GM12892 (cell line): ENCODE measurements around the gene RBMS3.
A peak's percentile ranks its signal among the peaks of the same experiment; 100 is the strongest.
"Not testable (repeated sequence)": the region's sequence is repeated elsewhere in the genome, so short reads cannot be mapped to it uniquely, and the experiment has no call there.

Experiments
- DNase-seq: peaks from one replicate; pipeline ENCODE4 v3.0.0; 2011; ENCODE audit not compliant: insufficient read length
- FAIRE-seq: peaks from 2 replicates; lab custom pipeline; 2011; peaks lifted over from hg19 to GRCh38; lab: Jason Lieb, UNC
- POLR2A ChIP-seq: IDR thresholded peaks from 2 replicates; pipeline ENCODE4 v1.6.1; 2011; ENCODE audit warnings: low read depth, low read length, control low read depth
- POLR2AphosphoS5 ChIP-seq: IDR thresholded peaks from 2 replicates; pipeline ENCODE4 v1.6.1; 2011; ENCODE audit warnings: low read depth, low read length, control low read depth
- TAF1 ChIP-seq: IDR thresholded peaks from 2 replicates; pipeline ENCODE4 v1.6.1; 2011; ENCODE audit warnings: low read depth, mild to moderate bottlenecking, control low read depth, low read length, borderline replicate concordance

The RBMS3 gene

DNA sequence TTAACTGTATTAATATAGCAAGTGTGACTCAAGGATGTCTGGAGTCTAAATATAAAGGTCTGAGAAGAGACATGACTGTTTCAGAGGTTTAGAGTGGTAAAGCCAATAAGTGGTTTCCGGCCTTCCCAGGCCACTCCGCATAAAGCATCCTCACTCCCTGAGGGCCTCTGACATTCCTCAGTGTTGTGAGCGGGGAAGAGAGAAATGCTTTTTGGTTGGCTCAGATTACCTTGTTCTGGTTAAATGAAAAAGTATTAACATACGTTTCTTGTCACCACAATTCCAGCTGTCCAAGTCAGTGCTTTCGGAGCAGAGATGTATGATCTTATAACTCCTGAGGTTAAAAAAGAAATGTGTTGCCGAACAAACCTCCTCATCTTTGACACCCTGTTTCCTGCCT is 103.8 kb downstream of the RBMS3 start:
- DNase-seq, result no peak
- no peak for TF ChIP-seq TAF1
- TF ChIP-seq POLR2AphosphoS5, result no peak
- TF ChIP-seq POLR2A, result no peak
- FAIRE-seq, result no peak

GRCh38 chr3:29385046-29385830 is 104.4 kb downstream of the RBMS3 start:
- no peak for FAIRE-seq
- TF ChIP-seq POLR2A (no peak), TAF1 (no peak), POLR2AphosphoS5 (no peak)
- DNase-seq, result no peak

DNA sequence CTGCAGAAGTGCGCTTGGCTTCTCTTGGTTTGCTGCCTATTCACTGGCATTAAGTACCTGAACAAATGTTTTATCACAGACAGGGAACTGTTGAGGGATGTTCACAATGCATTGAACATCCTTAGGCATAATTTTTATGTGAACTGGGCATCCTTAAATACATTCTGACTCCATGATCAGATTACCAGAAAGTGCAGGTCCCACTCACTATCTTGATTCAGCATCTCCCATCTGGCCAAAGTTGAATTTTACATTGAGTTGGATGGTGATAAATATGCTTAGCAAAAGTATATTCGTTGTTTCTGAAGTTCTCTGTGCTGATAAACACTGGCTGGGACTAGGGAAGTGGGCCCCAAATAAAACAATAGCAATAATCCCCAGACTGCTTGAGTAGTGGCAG is 108.5 kb downstream of the RBMS3 start:
- DNase-seq (no peak), FAIRE-seq (no peak)
- TF ChIP-seq POLR2AphosphoS5 (no peak), TAF1 (no peak), POLR2A (no peak)

- TF ChIP-seq POLR2A, result no peak
- TF ChIP-seq TAF1, result no peak
- TF ChIP-seq POLR2AphosphoS5, result no peak
- DNase-seq (no peak), FAIRE-seq (no peak)
These were observed 111.9 kb downstream of the RBMS3 start for GRCh38 chr3:29392625-29393388.

DNA sequence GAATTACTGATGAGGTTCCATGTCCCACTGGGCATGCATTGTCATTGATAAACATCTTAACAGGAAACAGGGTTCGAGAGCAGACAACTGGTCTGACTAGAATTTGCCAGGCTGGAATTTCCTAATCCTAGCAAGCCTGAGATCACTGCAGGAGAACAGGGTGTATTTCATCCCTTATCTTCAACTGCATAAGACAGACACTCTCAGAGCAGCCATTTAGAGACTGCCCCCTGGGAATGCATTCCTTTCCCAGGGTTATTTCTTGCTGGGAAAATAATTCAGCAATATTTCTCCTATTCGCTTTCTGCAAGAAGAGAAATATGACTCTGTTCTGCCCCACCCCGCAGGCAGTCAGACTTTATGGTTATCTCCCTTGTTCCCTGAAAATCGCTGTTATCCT is 113.1 kb downstream of the RBMS3 start:
- FAIRE-seq, DNase-seq: not testable (repeated sequence)

DNA sequence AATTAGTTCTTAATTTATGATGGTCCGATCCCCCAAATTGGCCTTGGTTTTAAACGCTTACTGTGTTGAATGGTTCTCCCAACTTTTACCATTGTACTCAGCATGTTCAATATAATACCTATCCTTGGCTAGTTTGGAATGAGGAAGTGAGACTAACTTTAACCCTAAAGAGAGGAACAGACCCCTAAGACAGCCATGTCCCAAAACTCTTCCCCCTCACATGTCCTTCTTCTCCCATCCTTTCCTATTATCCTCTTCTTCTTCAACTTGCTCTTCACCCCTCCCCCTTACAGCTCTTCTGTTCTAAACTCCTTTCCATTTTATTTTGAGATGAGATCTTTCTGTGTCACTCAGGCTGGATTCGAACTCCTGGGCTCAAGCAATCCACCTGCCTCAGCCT is 116.5 kb downstream of the RBMS3 start:
- FAIRE-seq (no peak), DNase-seq (no peak)
- no peak for TF ChIP-seq TAF1
- TF ChIP-seq POLR2AphosphoS5, result no peak
- no peak for TF ChIP-seq POLR2A

DNA sequence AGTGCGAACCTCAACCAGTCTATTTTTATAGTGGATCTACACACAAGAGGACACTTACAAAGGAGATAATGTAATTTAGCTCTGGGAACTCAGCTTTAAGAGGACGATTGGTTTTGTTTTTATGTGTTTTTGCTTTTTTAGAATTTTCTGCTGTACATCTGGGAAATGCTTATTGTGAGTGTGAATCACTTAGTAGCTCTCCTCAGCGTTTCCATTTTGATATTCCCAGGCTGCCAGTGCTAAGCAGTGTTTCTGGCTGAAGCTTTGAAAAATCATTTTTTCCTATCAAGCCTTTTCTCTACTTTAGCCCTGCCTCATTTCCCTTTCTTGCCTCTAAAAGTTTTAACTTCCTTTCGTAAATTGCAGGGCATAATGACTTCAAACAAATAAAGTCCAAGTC is 117.9 kb downstream of the RBMS3 start:
- DNase-seq (no peak), FAIRE-seq (no peak)
- TF ChIP-seq POLR2A, result no peak
- TF ChIP-seq POLR2AphosphoS5, result no peak
- no peak for TF ChIP-seq TAF1

DNA sequence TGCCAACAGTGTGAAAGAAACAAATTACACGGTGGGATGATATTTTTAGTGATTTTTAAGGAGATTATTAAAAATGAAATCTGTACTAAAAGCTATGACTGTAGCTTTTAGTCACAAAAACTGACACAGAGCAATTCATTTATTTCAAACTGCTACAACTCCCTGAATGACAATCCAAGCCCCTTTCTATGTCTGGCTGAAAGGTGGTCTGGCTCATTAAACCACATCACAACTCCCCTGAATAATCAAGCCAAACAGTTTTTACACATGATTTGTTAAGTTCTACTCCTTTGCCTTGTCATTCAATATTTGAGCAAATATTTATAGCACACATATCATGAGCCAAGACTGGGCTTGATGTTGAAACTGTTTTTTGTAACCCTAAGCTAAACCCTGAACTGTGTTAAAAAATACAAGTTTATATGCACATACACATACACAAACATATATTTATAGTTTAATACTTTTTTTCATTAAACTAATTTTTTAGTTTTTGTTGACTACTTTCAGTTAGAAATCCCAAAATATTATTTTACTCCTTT is 125.5 kb downstream of the RBMS3 start:
- no peak for TF ChIP-seq POLR2AphosphoS5
- no peak for TF ChIP-seq TAF1
- no peak for TF ChIP-seq POLR2A
- no peak for FAIRE-seq
- no peak for DNase-seq

DNA sequence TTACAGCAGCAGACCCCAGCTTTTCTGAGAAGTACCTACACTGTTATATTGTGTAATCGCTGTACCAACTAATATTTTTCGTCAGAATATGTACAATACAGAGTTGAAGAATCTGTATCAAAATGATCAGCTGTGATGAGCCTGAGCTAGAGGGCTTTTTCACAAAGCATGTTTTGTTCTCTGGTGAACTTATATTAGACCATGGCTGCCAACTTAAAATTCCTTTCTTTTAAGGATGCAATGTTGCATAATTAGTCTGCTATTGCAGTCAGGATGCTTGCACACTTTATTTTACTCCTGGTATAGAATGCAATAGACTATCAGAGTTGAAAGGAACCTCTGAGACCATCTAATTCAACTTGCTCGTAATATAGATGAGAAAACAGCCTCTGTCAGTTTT is 127.8 kb downstream of the RBMS3 start:
- TF ChIP-seq TAF1, result no peak
- TF ChIP-seq POLR2AphosphoS5, result no peak
- TF ChIP-seq POLR2A, result no peak
- FAIRE-seq (no peak), DNase-seq (no peak)

- FAIRE-seq, result peak; percentile 44
- DNase-seq, result no peak
- TF ChIP-seq POLR2A, result no peak
These were observed 128.5 kb downstream of the RBMS3 start for GRCh38 chr3:29409409-29409808.

- peak; percentile 65 for FAIRE-seq
- no peak for TF ChIP-seq POLR2AphosphoS5
- no peak for DNase-seq
These were observed 129.3 kb downstream of the RBMS3 start for GRCh38 chr3:29410220-29410619.

- FAIRE-seq (peak; percentile 24), DNase-seq (no peak)
- TF ChIP-seq TAF1 (no peak), POLR2AphosphoS5 (no peak), POLR2A (no peak)
These were observed 130.0 kb downstream of the RBMS3 start for GRCh38 chr3:29410660-29411405.

- DNase-seq, result no peak
- peak; percentile 66 for FAIRE-seq
- TF ChIP-seq POLR2A (no peak), POLR2AphosphoS5 (no peak), TAF1 (no peak)
These were observed 131.2 kb downstream of the RBMS3 start for GRCh38 chr3:29412110-29412509.
